Measurements from ENCODE around the gene ATP10A. TPM values are rescaled to one million over a fixed set of nuclear protein-coding genes. Genes with fewer than 3 reads are reported as not detected.

Gene ATP10A
- total RNA-seq (2021; ENCODE audit: unreplicated experiment), result 0.02 TPM
- not detected in 2 replicates for polyA plus RNA-seq (2012)
- percentile 0 among the genes with signal in this experiment for Bru-seq, nascent RNA
- not detected for BruChase-seq, experiment 1, labeled RNA remaining after a 6-hour chase
- percentile 2 among the genes with signal in this experiment for BruChase-seq, experiment 2, labeled RNA remaining after a 2-hour chase
- long read RNA-seq, result 0 reads

GRCh38 chr15:25863111-25863967 lies at the start of gene ATP10A:
Gene ATP10A (minus strand): TSS chr15:25863327. CDS start chr15:25863096, 231 bp downstream.
- H2AFZ ChIP-seq (ENCODE audit: low read depth, low read length, poor library complexity, severe bottlenecking), result no peak within 1 kb of the TSS
- CTCF ChIA-PET, result no interaction called here
- no peak within 1 kb of the TSS for H3K9ac ChIP-seq (ENCODE audit: low read length)

More at GRCh38 chr15:25863111-25863967, at the start of gene ATP10A:
- intact Hi-C loops (cut with micrococcal nuclease), result no loop called here
- Histone ChIP-seq H3K27me3 (ENCODE audit: insufficient read depth, low read length) (no peaks in the 10 kb centered on the region), H4K20me1 (ENCODE audit: insufficient read depth) (no peaks in the 10 kb centered on the region), H3K4me1 (ENCODE audit: control insufficient read depth in 1 of 2, insufficient read depth in 2 of 2, low read length in 2 of 2) (no peaks in the 10 kb centered on the region), H3K36me3 (ENCODE audit: control insufficient read depth in 1 of 2, insufficient read depth in 2 of 2, low read length in 2 of 2) (no peaks in the 10 kb centered on the region), H3K79me2 (ENCODE audit: insufficient read depth, low read length) (no peaks in the 10 kb centered on the region), H3K4me2 (ENCODE audit: low read length) (no peak within 1 kb of the TSS), H3K4me3 (replicated peaks in 1 of 2; ENCODE audit: low read depth in 1 of 2, low read length in 2 of 2) (no peak within 1 kb of the TSS), H3K9me2 (ENCODE audit: insufficient read depth) (no peaks in the 10 kb centered on the region), H3K27ac (ENCODE audit: low read depth, low read length) (no peak within 1 kb of the TSS), H3K9me3 (ENCODE audit: control insufficient read depth in 1 of 2, insufficient read depth in 1 of 2, low read depth in 1 of 2, low read length in 2 of 2) (peaks cover 3 to 8% of the 10 kb centered on the region in 2 experiments; a peak in 2 of 4 replicates)
- ATAC-seq (no peak), DNase-seq (ENCODE audit: low read depth, low spot score) (no peak)
- RAD21 ChIA-PET (ENCODE audit: low non-redundant PET in 1 of 2, low total read pairs in 2 of 2, uncharacterized antibody in 2 of 2, unreplicated experiment in 2 of 2), result no interaction called here
- no peak for TF ChIP-seq ZFX (IDR thresholded peaks at IDR 0.05)
- TF ChIP-seq SIN3A (IDR thresholded peaks at IDR 0.05; ENCODE audit: low read depth), result no peak
- TF ChIP-seq POLR2A (IDR thresholded peaks at IDR 0.05; ENCODE audit: borderline replicate concordance, extremely low read depth, insufficient read depth, insufficient read length), result no peak
- no peak for TF ChIP-seq JUND (IDR thresholded peaks at IDR 0.05)
- TF ChIP-seq EZH2phosphoT487 (IDR thresholded peaks at IDR 0.05; ENCODE audit: borderline replicate concordance), result no peak
- no peak for TF ChIP-seq EGR1 (IDR thresholded peaks at IDR 0.05; ENCODE audit: low read depth)
- no peak for TF ChIP-seq CBX3 (IDR thresholded peaks at IDR 0.05; ENCODE audit: low read depth)
- TF ChIP-seq TCF7L2 (IDR thresholded peaks at IDR 0.05; ENCODE audit: borderline replicate concordance, extremely low read depth, insufficient read depth, insufficient read length), result no peak
- no peak for TF ChIP-seq ELF1 (IDR thresholded peaks at IDR 0.05; ENCODE audit: borderline replicate concordance, low read depth)
- TF ChIP-seq, protein P1, sequence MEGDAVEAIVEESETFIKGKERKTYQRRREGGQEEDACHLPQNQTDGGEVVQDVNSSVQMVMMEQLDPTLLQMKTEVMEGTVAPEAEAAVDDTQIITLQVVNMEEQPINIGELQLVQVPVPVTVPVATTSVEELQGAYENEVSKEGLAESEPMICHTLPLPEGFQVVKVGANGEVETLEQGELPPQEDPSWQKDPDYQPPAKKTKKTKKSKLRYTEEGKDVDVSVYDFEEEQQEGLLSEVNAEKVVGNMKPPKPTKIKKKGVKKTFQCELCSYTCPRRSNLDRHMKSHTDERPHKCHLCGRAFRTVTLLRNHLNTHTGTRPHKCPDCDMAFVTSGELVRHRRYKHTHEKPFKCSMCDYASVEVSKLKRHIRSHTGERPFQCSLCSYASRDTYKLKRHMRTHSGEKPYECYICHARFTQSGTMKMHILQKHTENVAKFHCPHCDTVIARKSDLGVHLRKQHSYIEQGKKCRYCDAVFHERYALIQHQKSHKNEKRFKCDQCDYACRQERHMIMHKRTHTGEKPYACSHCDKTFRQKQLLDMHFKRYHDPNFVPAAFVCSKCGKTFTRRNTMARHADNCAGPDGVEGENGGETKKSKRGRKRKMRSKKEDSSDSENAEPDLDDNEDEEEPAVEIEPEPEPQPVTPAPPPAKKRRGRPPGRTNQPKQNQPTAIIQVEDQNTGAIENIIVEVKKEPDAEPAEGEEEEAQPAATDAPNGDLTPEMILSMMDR (IDR thresholded peaks at IDR 0.05 in 2 of 3, conservative IDR thresholded peaks at IDR 0.05 in 1 of 3; ENCODE audit: borderline replicate concordance in 1 of 3, insufficient read depth in 1 of 3, low read depth in 2 of 3, low read length in 2 of 3), result no peak
- no peak for TF ChIP-seq POLR2AphosphoS5 (IDR thresholded peaks at IDR 0.05; ENCODE audit: low read depth, low read length)
- TF ChIP-seq MAX (IDR thresholded peaks at IDR 0.05), result no peak
- no peak for TF ChIP-seq ATF3 (IDR thresholded peaks at IDR 0.05)
- TF ChIP-seq SP1 (IDR thresholded peaks at IDR 0.05; ENCODE audit: low read depth), result no peak
- TF ChIP-seq REST (IDR thresholded peaks at IDR 0.05; ENCODE audit: low read depth), result no peak
- no TSS peak for BruUV-seq (replicated peaks)
- POLR2A ChIA-PET, result no interaction called here
